Ishikawa (cell line): Measurements from ENCODE around the gene DOK6.

Experiments used
- CEBPB ChIP-seq: IDR thresholded peaks from 2 replicates; pipeline ENCODE4 v1.6.1; 2012
- CREB1 ChIP-seq: IDR thresholded peaks from 2 replicates; pipeline ENCODE4 v1.6.1; 2012; ENCODE audit warnings: low read depth
- EGR1 ChIP-seq: IDR thresholded peaks from 2 replicates; pipeline ENCODE4 v1.6.1; 2012
- EP300 ChIP-seq: IDR thresholded peaks from 2 replicates; pipeline ENCODE4 v1.6.1; 2012; ENCODE audit warnings: borderline replicate concordance
- FOXM1 ChIP-seq: IDR thresholded peaks from 2 replicates; pipeline ENCODE4 v1.6.1; 2012; ENCODE audit warnings: low read depth, borderline replicate concordance
- NFIC ChIP-seq: IDR thresholded peaks from 2 replicates; pipeline ENCODE4 v1.6.1; 2012
- RAD21 ChIP-seq: IDR thresholded peaks from 2 replicates; pipeline ENCODE4 v1.6.1; 2012; ENCODE audit warnings: low read depth
- TAF1 ChIP-seq: IDR thresholded peaks from 2 replicates; pipeline ENCODE4 v1.6.1; 2012; ENCODE audit warnings: low read depth, mild to moderate bottlenecking
- TCF12 ChIP-seq: IDR thresholded peaks from 2 replicates; pipeline ENCODE4 v1.6.1; 2012; ENCODE audit warnings: low read depth
- TEAD4 ChIP-seq: IDR thresholded peaks from 2 replicates; pipeline ENCODE4 v1.6.1; 2012
- YY1 ChIP-seq: IDR thresholded peaks from 2 replicates; pipeline ENCODE4 v1.6.1; 2012; ENCODE audit warnings: low read depth
- ZBTB7A ChIP-seq: IDR thresholded peaks from 2 replicates; pipeline ENCODE4 v1.6.1; 2012; ENCODE audit warnings: low read depth
- TF ChIP-seq, protein P1 (sequence below): IDR thresholded peaks from 2 replicates; pipeline ENCODE4 v1.6.1; 2012
- TF ChIP-seq, protein P2 (sequence below): IDR thresholded peaks from 2 replicates; pipeline ENCODE4 v1.6.1; 2012
- TF ChIP-seq, protein P3 (sequence below): IDR thresholded peaks from 2 replicates; pipeline ENCODE4 v1.6.1; 2012; ENCODE audit warnings: low read depth, mild to moderate bottlenecking

DOK6 gene

DNA sequence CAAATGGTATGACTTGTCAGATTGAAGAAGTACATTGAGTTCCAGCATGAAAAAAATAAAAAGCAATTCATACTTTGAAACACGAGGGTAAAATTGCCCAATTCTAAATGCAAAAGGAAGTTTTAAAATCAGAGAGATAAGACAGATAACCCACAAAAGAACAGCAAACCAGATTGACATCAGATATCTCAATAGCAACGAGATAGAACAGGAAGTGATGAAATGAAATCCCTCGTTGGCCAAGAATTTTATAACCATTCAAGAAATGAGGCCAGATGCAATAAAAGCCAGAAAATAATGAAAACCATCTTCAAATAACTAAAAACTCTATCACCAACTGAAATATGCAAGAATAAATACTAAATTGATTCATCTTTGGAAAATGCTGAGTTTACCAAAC is 374.1 kb downstream of the DOK6 start:
- no peak for TF ChIP-seq YY1
- TF ChIP-seq TCF12: no peak
- TF ChIP-seq CREB1: no peak
- TF ChIP-seq FOXM1: no peak
- TF ChIP-seq, protein P1, sequence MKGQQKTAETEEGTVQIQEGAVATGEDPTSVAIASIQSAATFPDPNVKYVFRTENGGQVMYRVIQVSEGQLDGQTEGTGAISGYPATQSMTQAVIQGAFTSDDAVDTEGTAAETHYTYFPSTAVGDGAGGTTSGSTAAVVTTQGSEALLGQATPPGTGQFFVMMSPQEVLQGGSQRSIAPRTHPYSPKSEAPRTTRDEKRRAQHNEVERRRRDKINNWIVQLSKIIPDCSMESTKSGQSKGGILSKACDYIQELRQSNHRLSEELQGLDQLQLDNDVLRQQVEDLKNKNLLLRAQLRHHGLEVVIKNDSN: no peak
- TF ChIP-seq, protein P2, sequence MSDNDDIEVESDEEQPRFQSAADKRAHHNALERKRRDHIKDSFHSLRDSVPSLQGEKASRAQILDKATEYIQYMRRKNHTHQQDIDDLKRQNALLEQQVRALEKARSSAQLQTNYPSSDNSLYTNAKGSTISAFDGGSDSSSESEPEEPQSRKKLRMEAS: no peak
- TF ChIP-seq ZBTB7A: no peak
- no peak for TF ChIP-seq EGR1
- no peak for TF ChIP-seq NFIC
- TF ChIP-seq TAF1: no peak
- no peak for TF ChIP-seq EP300
- TF ChIP-seq, protein P3, sequence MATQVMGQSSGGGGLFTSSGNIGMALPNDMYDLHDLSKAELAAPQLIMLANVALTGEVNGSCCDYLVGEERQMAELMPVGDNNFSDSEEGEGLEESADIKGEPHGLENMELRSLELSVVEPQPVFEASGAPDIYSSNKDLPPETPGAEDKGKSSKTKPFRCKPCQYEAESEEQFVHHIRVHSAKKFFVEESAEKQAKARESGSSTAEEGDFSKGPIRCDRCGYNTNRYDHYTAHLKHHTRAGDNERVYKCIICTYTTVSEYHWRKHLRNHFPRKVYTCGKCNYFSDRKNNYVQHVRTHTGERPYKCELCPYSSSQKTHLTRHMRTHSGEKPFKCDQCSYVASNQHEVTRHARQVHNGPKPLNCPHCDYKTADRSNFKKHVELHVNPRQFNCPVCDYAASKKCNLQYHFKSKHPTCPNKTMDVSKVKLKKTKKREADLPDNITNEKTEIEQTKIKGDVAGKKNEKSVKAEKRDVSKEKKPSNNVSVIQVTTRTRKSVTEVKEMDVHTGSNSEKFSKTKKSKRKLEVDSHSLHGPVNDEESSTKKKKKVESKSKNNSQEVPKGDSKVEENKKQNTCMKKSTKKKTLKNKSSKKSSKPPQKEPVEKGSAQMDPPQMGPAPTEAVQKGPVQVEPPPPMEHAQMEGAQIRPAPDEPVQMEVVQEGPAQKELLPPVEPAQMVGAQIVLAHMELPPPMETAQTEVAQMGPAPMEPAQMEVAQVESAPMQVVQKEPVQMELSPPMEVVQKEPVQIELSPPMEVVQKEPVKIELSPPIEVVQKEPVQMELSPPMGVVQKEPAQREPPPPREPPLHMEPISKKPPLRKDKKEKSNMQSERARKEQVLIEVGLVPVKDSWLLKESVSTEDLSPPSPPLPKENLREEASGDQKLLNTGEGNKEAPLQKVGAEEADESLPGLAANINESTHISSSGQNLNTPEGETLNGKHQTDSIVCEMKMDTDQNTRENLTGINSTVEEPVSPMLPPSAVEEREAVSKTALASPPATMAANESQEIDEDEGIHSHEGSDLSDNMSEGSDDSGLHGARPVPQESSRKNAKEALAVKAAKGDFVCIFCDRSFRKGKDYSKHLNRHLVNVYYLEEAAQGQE: no peak
- TF ChIP-seq CEBPB: no peak
- TF ChIP-seq TEAD4: no peak
- TF ChIP-seq RAD21: no peak

DNA sequence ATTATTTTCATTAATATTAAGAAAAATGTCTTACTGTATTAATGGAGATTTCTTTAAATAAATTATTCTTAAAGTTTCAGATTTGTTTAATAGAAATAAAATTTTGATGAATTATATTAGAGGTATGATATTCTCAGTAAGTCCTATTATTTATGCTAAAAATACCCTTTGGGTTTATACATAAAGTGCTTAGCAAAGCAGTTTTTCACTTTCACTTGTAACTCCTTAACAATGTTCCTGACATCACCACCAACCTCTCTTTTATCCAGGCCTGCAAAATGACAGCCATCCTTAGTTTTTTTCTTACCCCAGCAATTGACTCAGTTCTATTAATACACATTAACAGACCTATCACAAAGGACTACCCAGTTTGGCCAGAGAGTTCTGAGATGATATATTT is 376.6 kb downstream of the DOK6 start:
- TF ChIP-seq, protein P3: no peak
- no peak for TF ChIP-seq NFIC
- no peak for TF ChIP-seq FOXM1
- TF ChIP-seq RAD21: no peak
- no peak for TF ChIP-seq TCF12
- TF ChIP-seq TEAD4: no peak
- TF ChIP-seq, protein P1: no peak
- TF ChIP-seq, protein P2: no peak
- no peak for TF ChIP-seq CREB1
- no peak for TF ChIP-seq ZBTB7A
- no peak for TF ChIP-seq EGR1
- TF ChIP-seq EP300: no peak

DNA sequence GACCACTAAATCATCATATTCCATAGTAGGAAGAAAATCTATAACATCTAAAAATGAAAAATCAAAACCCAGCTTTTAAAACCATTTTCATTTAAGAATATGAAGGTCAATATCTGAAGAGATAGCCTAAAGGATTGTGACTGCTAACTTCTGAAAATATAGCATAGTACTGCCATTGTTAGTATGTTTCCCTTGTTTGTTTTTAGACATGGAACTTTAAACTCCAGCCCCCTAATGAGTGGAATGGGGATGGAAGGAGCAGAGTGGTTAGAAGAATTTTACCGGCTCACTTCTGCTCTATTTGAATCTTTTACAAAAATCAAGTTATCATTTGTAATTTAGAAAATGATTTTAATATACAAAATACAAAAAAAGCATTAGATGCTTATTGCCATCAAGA is 378.0 kb downstream of the DOK6 start:
- TF ChIP-seq, protein P2: no peak
- TF ChIP-seq, protein P3: no peak
- no peak for TF ChIP-seq RAD21
- no peak for TF ChIP-seq TEAD4
- TF ChIP-seq, protein P1: no peak
- TF ChIP-seq CREB1: no peak
- no peak for TF ChIP-seq EP300
- TF ChIP-seq TCF12: no peak
- no peak for TF ChIP-seq FOXM1
- no peak for TF ChIP-seq TAF1
- no peak for TF ChIP-seq YY1
- no peak for TF ChIP-seq NFIC
- no peak for TF ChIP-seq CEBPB

DNA sequence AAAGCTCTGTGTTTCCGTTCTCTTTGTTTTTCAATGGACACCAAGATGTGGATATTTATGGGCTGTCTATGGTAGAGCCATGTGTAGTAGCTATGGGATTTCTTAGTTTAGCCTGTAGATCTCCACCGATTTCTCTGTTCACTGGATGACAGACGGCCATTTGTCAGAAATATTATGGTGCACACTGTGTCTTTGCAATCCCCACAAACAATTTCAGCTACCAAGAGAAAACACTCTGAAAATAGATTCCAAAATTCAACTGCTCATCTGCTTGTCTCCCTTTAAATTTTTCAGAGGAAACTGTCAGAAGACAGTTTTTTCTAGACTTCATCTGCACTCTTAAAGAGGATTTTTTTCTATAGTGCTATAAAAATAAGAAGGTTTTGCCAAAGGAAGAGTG is 380.2 kb downstream of the DOK6 start:
- TF ChIP-seq TAF1: no peak
- TF ChIP-seq ZBTB7A: no peak
- TF ChIP-seq EP300: no peak
